GM12878 (cell line): Measurements from ENCODE around the gene TMEM259. TPM values are rescaled to one million over a fixed set of nuclear protein-coding genes. Genes with fewer than 3 reads are reported as not detected.

ENCODE experiments used
- ATAC-seq: fragments of 200-7000 bp; cut with Tn5 transposase; 3 replicates; pipeline ENCODE4 v1.9.1; 2020; ENCODE audit warnings: mild to moderate bottlenecking, moderate library complexity
- BruUV-seq: library from RNA; stranded (reverse); fragments of 400-500 nt; replicated peaks from 2 replicates; lab custom pipeline; 2021; lab: Mats Ljungman, UMichigan
- CTCF ChIA-PET: fragments of 300-600 bp; sonication (Branson Sonifier 250); formaldehyde crosslinking; extraction: SDS; loops from one replicate; lab custom pipeline; 2021; ENCODE audit warnings: inconsistent platforms; lab: Yijun Ruan, JAX
- POLR2A ChIA-PET: fragments of 350-600 bp; formaldehyde crosslinking; extraction: SDS; loops from one replicate; lab custom pipeline; 2021; ENCODE audit warnings: inconsistent platforms; lab: Charles Lee
- RAD21 ChIA-PET: fragments of 300-600 bp; sonication (Branson Sonifier 250); formaldehyde crosslinking; loops from one replicate; lab custom pipeline; 2023; ENCODE audit warnings: antibody characterized with exemption; ENCODE audit not compliant: unreplicated experiment; lab: Charles Lee
- SMC1A ChIA-PET: fragments of 300-600 bp; sonication (Branson Sonifier 250); formaldehyde crosslinking; loops from one replicate; lab custom pipeline; 2023; ENCODE audit not compliant: unreplicated experiment, uncharacterized antibody; lab: Charles Lee
- DNase-seq: peaks from one replicate; pipeline ENCODE4 v3.0.0-alpha.2; 2011; ENCODE audit warnings: low read depth, low spot score
- FAIRE-seq: peaks from 3 replicates; lab custom pipeline; 2011; peaks lifted over from hg19 to GRCh38; lab: Jason Lieb, UNC
- H2AFZ ChIP-seq: 2 replicates; pipeline ENCODE4 v1.6.0; 2011; ENCODE audit warnings: low read depth, low read length, control low read depth; ENCODE audit not compliant: control insufficient read depth
- H3K27ac ChIP-seq: 2 replicates; pipeline ENCODE4 v1.5.1; 2011; ENCODE audit warnings: control low read depth; ENCODE audit not compliant: control insufficient read depth, insufficient read depth
- H3K27me3 ChIP-seq, 2 experiments: replicated peaks in 1 of 2; 2 replicates each; pipeline versions ENCODE4 v1.6.0 to v1.6.1; 2011; ENCODE audit warnings: low read length in 1 of 2; ENCODE audit not compliant: control insufficient read depth in 2 of 2, insufficient read depth in 2 of 2
- H3K36me3 ChIP-seq, 2 experiments: 2 replicates each; pipeline ENCODE4 v1.5.1; 2011; ENCODE audit warnings: low read length in 1 of 2; ENCODE audit not compliant: control insufficient read depth in 2 of 2, insufficient read depth in 2 of 2
- H3K4me1 ChIP-seq: 2 replicates; pipeline ENCODE4 v1.6.1; 2011; ENCODE audit warnings: mild to moderate bottlenecking, low read length, moderate library complexity, mixed read lengths; ENCODE audit not compliant: control insufficient read depth, insufficient read depth
- H3K4me2 ChIP-seq: 2 replicates; pipeline ENCODE4 v1.6.0; 2011; ENCODE audit warnings: control low read depth; ENCODE audit not compliant: control insufficient read depth, insufficient read depth
- H3K4me3 ChIP-seq: fragments of 200-600 bp; sonication (generic); 2 replicates; pipeline ENCODE4 v1.5.1; 2016
- H3K79me2 ChIP-seq: 2 replicates; pipeline ENCODE4 v1.6.0; 2011; ENCODE audit warnings: low read length; ENCODE audit not compliant: control insufficient read depth, insufficient read depth
- H3K9ac ChIP-seq: 2 replicates; pipeline ENCODE4 v1.8.0; 2011; ENCODE audit warnings: low read length, control low read depth, mixed read lengths; ENCODE audit not compliant: control insufficient read depth, insufficient read depth
- H3K9me3 ChIP-seq: replicated peaks from 3 replicates; pipeline ENCODE4 v1.5.1; 2011; ENCODE audit warnings: mild to moderate bottlenecking, low read length; ENCODE audit not compliant: control insufficient read depth, insufficient read depth
- H4K20me1 ChIP-seq: 2 replicates; pipeline ENCODE4 v1.6.0; 2011; ENCODE audit not compliant: control insufficient read depth, insufficient read depth
- DPF2 ChIP-seq: fragments of 450-650 bp; IDR thresholded peaks from 2 replicates; pipeline ENCODE4 v1.6.1; 2017; ENCODE audit warnings: mild to moderate bottlenecking
- FOXK2 ChIP-seq: fragments of 450-650 bp; IDR thresholded peaks from 2 replicates; pipeline ENCODE4 v1.6.1; 2017; ENCODE audit warnings: mild to moderate bottlenecking, moderate library complexity
- HDGF ChIP-seq: fragments of 450-650 bp; IDR thresholded peaks from 2 replicates; pipeline ENCODE4 v1.6.1; 2016; ENCODE audit warnings: antibody characterized with exemption
- IKZF2 ChIP-seq, 2 experiments: fragments of 450-650 bp; IDR thresholded peaks; 2 replicates each; pipeline ENCODE4 v1.6.1; 2017; ENCODE audit warnings: mild to moderate bottlenecking in 2 of 2, moderate library complexity in 2 of 2
- NR2F1 ChIP-seq: fragments of 450-650 bp; conservative IDR thresholded peaks from 2 replicates; pipeline ENCODE4 v1.6.1; 2017; ENCODE audit warnings: mild to moderate bottlenecking
- RELA ChIP-seq: fragments of 450-650 bp; IDR thresholded peaks from 2 replicates; pipeline ENCODE4 v1.8.0; 2014; ENCODE audit warnings: borderline replicate concordance; ENCODE audit not compliant: partially characterized antibody
- RUNX3 ChIP-seq: IDR thresholded peaks from 2 replicates; pipeline ENCODE4 v1.6.1; 2012; ENCODE audit warnings: low read length, inconsistent platforms
- SIN3A ChIP-seq: IDR thresholded peaks from 2 replicates; pipeline ENCODE4 v1.6.1; 2012; ENCODE audit warnings: low read depth, low read length, improper control_type of control experiment
- SMAD5 ChIP-seq: IDR thresholded peaks from 2 replicates; pipeline ENCODE4 v1.6.1; 2016; ENCODE audit warnings: antibody characterized with exemption, low read depth
- TAF1 ChIP-seq: IDR thresholded peaks from 2 replicates; pipeline ENCODE4 v1.6.1; 2011; ENCODE audit warnings: mild to moderate bottlenecking, low read depth, low read length, borderline replicate concordance
- YY1 ChIP-seq: IDR thresholded peaks from 2 replicates; pipeline ENCODE4 v1.6.1; 2011; ENCODE audit warnings: low read depth, mild to moderate bottlenecking, low read length
- ZNF384 ChIP-seq: IDR thresholded peaks from 2 replicates; pipeline ENCODE4 v1.6.1; 2012; ENCODE audit warnings: low read depth, mild to moderate bottlenecking, low read length, improper control_type of control experiment, borderline replicate concordance
- WGBS: methylation state at CpG from one replicate; pipeline ENCODE4 v1.1.6; 2016; ENCODE audit warnings: low lambda C conversion rate; ENCODE audit not compliant: insufficient replicate concordance, insufficient coverage; ENCODE audit errors: missing lambda C conversion rate; 5-methylcytosine and 5-hydroxymethylcytosine counted together
- in situ Hi-C: fragments of 300-500 bp; cut with MboI; formaldehyde crosslinking; loops from 9 replicates; pipeline ENCODE4 v1.14.3; 2018; ENCODE audit warnings: mixed read lengths
- intact Hi-C: fragments of 100-400 bp; cut with micrococcal nuclease; formaldehyde crosslinking; loops from one replicate; pipeline ENCODE4 v1.14.2; 2022; ENCODE audit not compliant: unreplicated experiment
- polyA plus RNA-seq, 11 experiments: library from polyadenylated mRNA; depleted of rRNA in 4 of 11; unstranded in 6 of 11; stranded (reverse) in 5 of 11; fragments of >200 nt; fragmentation: Nextera tagmentation in 4 of 11; fragmentation: Illumina TruSeq in 1 of 11; extraction: Ambion mirVana in 4 of 11; extraction: Trizol in 1 of 11; gene quantifications; 1 replicate in 1 of 11; 2 replicates in 10 of 11; pipeline versions ENCODE4 v1.2.1 to v1.2.3, GENCODE V29; 2011 to 2016; ENCODE audit warnings: inconsistent platforms in 2 of 11, missing spikeins in 2 of 11, low read depth in 1 of 11
- total RNA-seq, 4 experiments: library from RNA; depleted of rRNA in 3 of 4; stranded (reverse); fragments of >200 nt in 3 of 4; fragmentation: Illumina TruSeq in 1 of 4; extraction: Trizol in 1 of 4; gene quantifications; 2 replicates each; pipeline versions ENCODE4 v1.2.1 to v1.2.3, GENCODE V29; 2013 to 2021
- TF ChIP-seq, protein P1 (sequence below): fragments of 450-650 bp; formaldehyde crosslinking; IDR thresholded peaks from 2 replicates; pipeline ENCODE4 v1.5.0; 2022; ENCODE audit warnings: mild to moderate bottlenecking, missing genetic modification characterization
- TF ChIP-seq, protein P2 (sequence below): IDR thresholded peaks from 2 replicates; pipeline ENCODE4 v1.6.1; 2011; ENCODE audit warnings: mild to moderate bottlenecking, low read depth, low read length, moderate library complexity; ENCODE audit not compliant: insufficient replicate concordance
- TF ChIP-seq, protein P3 (sequence below): IDR thresholded peaks from 2 replicates; pipeline ENCODE4 v1.6.1; 2011; ENCODE audit warnings: borderline replicate concordance, low read depth, mild to moderate bottlenecking, moderate library complexity, low read length; ENCODE audit not compliant: insufficient read depth, poor library complexity, severe bottlenecking

TMEM259 gene
- total and polyA plus RNA-seq, 10 of the 15 experiments (the other 5 are each of a cell fraction or from before 2014, with no cell fraction given) = 0.43 to 184 (median 62.0) TPM

DNA sequence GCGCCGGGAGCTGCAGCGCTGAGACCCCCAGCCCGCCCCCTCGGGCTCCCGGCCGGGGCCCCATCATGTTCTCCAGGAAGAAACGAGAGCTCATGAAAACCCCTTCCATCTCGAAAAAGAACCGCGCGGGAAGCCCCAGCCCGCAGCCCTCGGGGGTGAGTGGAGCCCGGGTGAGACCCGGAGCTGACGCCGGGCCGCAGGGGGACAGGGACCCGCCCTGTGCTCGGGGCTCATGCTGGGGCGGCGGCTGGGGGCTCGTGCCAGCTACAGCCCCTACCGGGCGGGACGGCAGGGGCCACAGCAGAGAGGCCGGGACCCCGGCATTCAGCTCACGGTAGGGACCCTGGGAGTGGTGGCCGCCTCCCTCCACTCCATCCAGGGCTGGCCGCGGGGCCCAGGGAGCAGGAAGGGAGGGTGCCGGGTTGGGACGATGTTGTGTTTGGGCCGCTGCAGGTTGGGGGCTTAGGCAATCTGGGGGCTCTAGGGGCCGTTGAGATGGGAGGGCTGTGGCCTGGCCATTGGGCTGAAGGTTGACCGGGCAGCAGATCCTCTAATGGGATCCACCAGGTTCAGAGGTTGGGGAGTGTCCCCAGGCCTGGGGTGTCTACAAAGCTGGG lies 46.5 kb upstream of the TMEM259 start:
- peaks cover 0 to 7% of the 10 kb centered on the region in 2 experiments; a peak in 2 of 4 replicates for H3K36me3 ChIP-seq
- DNase-seq = no peak
- POLR2A ChIA-PET = interaction anchor here (0.7 to 3.0 kb wide), 22 partner anchors 9 to 274 kb away, joined by 3 to 45 read pairs (median 4); partner anchors contain the start of genes ABCA7, CIRBP, CNN2 and GPX4
- no peak for FAIRE-seq
- SMC1A ChIA-PET = interaction anchor here (0.9 to 2.1 kb wide), 10 partner anchors 9 to 108 kb away, joined by 3 to 12 read pairs (median 4); partner anchors contain the start of gene GPX4
- peak overlapping the region; percentile 85 for H3K4me2 ChIP-seq
- H3K4me1 ChIP-seq = peaks cover 17% of the 10 kb centered on the region
- H3K79me2 ChIP-seq = peaks cover 36% of the 10 kb centered on the region
- ATAC-seq = peak; percentile 53
- CTCF ChIA-PET = interaction anchor here (0.8 to 2.2 kb wide), 7 partner anchors 10 to 204 kb away, joined by 3 to 14 read pairs (median 5); no protein-coding TSS in a partner anchor
- peak overlapping the region; percentile 90 for H3K9ac ChIP-seq
- in situ Hi-C loops = no loop called here
- RAD21 ChIA-PET = interaction anchor here (1.0 to 2.4 kb wide), 20 partner anchors 9 to 199 kb away, joined by 3 to 19 read pairs (median 5); partner anchors contain the start of genes ABCA7, ATP5F1D, CNN2 and RNU6-2
- peak overlapping the region; percentile 13; the same call in 1 of the 2 replicates for H2AFZ ChIP-seq
- H4K20me1 ChIP-seq = no peaks in the 10 kb centered on the region
- H3K9me3 ChIP-seq = no peaks in the 10 kb centered on the region
- no TSS peak for BruUV-seq
- intact Hi-C loops = no loop called here
- H3K27ac ChIP-seq = peak overlapping the region; percentile 95
- under 1% methylated on average over 34 of the region's 38 CpGs for WGBS
- no peaks in the 10 kb centered on the region for H3K27me3 ChIP-seq
- H3K4me3 ChIP-seq = peak overlapping the region; percentile 98
- TF ChIP-seq IKZF2 (IDR thresholded peaks at IDR 0.05) (peak in 1 of 2 experiments; percentile 35; a peak in 1 of 4 replicates), RELA (peak; percentile 36), NR2F1 (0 out of 2 replicates have a peak, but pooled peaks have one; percentile 15), DPF2 (peak; percentile 25; the same call in 1 of the 2 replicates), SIN3A (0 out of 2 replicates have a peak, but pooled peaks have one; percentile 17), YY1 (0 out of 2 replicates have a peak, but pooled peaks have one; percentile 33), TAF1 (0 out of 2 replicates have a peak, but pooled peaks have one; percentile 14), FOXK2 (no peak), HDGF (0 out of 2 replicates have a peak, but pooled peaks have one; percentile 69), ZNF384 (no peak), SMAD5 (no peak), RUNX3 (peak; percentile 2; the same call in 1 of the 2 replicates)
- TF ChIP-seq, protein P1, sequence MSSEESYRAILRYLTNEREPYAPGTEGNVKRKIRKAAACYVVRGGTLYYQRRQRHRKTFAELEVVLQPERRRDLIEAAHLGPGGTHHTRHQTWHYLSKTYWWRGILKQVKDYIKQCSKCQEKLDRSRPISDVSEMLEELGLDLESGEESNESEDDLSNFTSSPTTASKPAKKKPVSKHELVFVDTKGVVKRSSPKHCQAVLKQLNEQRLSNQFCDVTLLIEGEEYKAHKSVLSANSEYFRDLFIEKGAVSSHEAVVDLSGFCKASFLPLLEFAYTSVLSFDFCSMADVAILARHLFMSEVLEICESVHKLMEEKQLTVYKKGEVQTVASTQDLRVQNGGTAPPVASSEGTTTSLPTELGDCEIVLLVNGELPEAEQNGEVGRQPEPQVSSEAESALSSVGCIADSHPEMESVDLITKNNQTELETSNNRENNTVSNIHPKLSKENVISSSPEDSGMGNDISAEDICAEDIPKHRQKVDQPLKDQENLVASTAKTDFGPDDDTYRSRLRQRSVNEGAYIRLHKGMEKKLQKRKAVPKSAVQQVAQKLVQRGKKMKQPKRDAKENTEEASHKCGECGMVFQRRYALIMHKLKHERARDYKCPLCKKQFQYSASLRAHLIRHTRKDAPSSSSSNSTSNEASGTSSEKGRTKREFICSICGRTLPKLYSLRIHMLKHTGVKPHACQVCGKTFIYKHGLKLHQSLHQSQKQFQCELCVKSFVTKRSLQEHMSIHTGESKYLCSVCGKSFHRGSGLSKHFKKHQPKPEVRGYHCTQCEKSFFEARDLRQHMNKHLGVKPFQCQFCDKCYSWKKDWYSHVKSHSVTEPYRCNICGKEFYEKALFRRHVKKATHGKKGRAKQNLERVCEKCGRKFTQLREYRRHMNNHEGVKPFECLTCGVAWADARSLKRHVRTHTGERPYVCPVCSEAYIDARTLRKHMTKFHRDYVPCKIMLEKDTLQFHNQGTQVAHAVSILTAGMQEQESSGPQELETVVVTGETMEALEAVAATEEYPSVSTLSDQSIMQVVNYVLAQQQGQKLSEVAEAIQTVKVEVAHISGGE (CRISPR knock-in tag) = no peak
- TF ChIP-seq, protein P2, sequence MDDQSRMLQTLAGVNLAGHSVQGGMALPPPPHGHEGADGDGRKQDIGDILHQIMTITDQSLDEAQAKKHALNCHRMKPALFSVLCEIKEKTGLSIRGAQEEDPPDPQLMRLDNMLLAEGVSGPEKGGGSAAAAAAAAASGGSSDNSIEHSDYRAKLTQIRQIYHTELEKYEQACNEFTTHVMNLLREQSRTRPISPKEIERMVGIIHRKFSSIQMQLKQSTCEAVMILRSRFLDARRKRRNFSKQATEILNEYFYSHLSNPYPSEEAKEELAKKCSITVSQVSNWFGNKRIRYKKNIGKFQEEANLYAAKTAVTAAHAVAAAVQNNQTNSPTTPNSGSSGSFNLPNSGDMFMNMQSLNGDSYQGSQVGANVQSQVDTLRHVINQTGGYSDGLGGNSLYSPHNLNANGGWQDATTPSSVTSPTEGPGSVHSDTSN = no peak
- TF ChIP-seq, protein P3, sequence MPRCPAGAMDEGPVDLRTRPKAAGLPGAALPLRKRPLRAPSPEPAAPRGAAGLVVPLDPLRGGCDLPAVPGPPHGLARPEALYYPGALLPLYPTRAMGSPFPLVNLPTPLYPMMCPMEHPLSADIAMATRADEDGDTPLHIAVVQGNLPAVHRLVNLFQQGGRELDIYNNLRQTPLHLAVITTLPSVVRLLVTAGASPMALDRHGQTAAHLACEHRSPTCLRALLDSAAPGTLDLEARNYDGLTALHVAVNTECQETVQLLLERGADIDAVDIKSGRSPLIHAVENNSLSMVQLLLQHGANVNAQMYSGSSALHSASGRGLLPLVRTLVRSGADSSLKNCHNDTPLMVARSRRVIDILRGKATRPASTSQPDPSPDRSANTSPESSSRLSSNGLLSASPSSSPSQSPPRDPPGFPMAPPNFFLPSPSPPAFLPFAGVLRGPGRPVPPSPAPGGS = peak; percentile 1
